HCEC 1CT (cell line): ENCODE results near the gene STAM2.
"Not testable (repeated sequence)": the region's sequence is repeated elsewhere in the genome, so short reads cannot be mapped to it uniquely, and the experiment has no call there.

Experiments used
- DNase-seq: peaks from one replicate; pipeline ENCODE4 v3.0.0-alpha.2; 2017

The STAM2 gene

GRCh38 chr2:152175368-152176112, at the start of gene STAM2:
Gene STAM2, minus strand, starts transcription at chr2:152175763. Its CDS starts 121 bp downstream, at chr2:152175642.
- peak; percentile 87 for DNase-seq

- DNase-seq = no peak
Observed at GRCh38 chr2:152223977-152224376, 48.4 kb upstream of the STAM2 start.

- DNase-seq = peak; percentile 46
Observed at GRCh38 chr2:152222975-152223637, 47.5 kb upstream of the STAM2 start.

GRCh38 chr2:152221839-152222238, 46.3 kb upstream of the STAM2 start:
- no peak for DNase-seq

- no peak for DNase-seq
Observed at GRCh38 chr2:152219077-152219828, 43.7 kb upstream of the STAM2 start.

- DNase-seq = no peak
Observed at GRCh38 chr2:152201466-152201830, 25.9 kb upstream of the STAM2 start.

- peak; percentile 97 for DNase-seq
Observed at GRCh38 chr2:152200565-152201465, 25.3 kb upstream of the STAM2 start.

- DNase-seq = no peak
Observed at GRCh38 chr2:152200101-152200500, 24.5 kb upstream of the STAM2 start.

GRCh38 chr2:152198499-152198898, 22.9 kb upstream of the STAM2 start:
- no peak for DNase-seq

- peak; percentile 13 for DNase-seq
Observed at GRCh38 chr2:152197508-152198284, 22.1 kb upstream of the STAM2 start.

GRCh38 chr2:152189622-152190495, 14.3 kb upstream of the STAM2 start:
- DNase-seq = peak; percentile 77

GRCh38 chr2:152186808-152187207, 11.2 kb upstream of the STAM2 start:
- DNase-seq = not testable (repeated sequence)

- no peak for DNase-seq
Observed at GRCh38 chr2:152186262-152186661, 10.7 kb upstream of the STAM2 start.

GRCh38 chr2:152183401-152184073, 8.0 kb upstream of the STAM2 start:
- no peak for DNase-seq

GRCh38 chr2:152177667-152178066, 2.1 kb upstream of the STAM2 start:
- not testable (repeated sequence) for DNase-seq

GRCh38 chr2:152176113-152176714, 651 bp upstream of the STAM2 start:
- no peak for DNase-seq

GRCh38 chr2:152175012-152175367, 573 bp downstream of the STAM2 start:
- no peak for DNase-seq

GRCh38 chr2:152174574-152174973, 989 bp downstream of the STAM2 start:
- DNase-seq = no peak

GRCh38 chr2:152173831-152174230, 1.7 kb downstream of the STAM2 start:
- DNase-seq = no peak
